OCI-LY1 (cell line): Measurements from ENCODE around the gene CACUL1.

Experiments
- H2AFZ ChIP-seq: fragments of 200-600 bp; sonication (generic), shearing (Covaris generic); 2 replicates; pipeline ENCODE4 v1.6.0; 2014; ENCODE audit warnings: antibody characterized with exemption, mild to moderate bottlenecking, low read length
- H3F3A ChIP-seq: fragments of 200-600 bp; sonication (generic), shearing (Covaris generic); 2 replicates; pipeline ENCODE4 v1.6.0; 2014; ENCODE audit warnings: mild to moderate bottlenecking, antibody characterized with exemption, low read length, moderate library complexity; ENCODE audit not compliant: insufficient read depth
- H3K27ac ChIP-seq: fragments of 200-600 bp; sonication (generic); 2 replicates; pipeline ENCODE4 v1.5.1; 2014; ENCODE audit warnings: low read length, mixed run types, mild to moderate bottlenecking, low read depth; ENCODE audit not compliant: poor library complexity, severe bottlenecking
- H3K27me3 ChIP-seq: fragments of 200-600 bp; sonication (generic); 2 replicates; pipeline ENCODE4 v1.6.0; 2014; ENCODE audit warnings: antibody characterized with exemption, mild to moderate bottlenecking, low read length, moderate library complexity; ENCODE audit not compliant: insufficient read depth
- H3K36me3 ChIP-seq: fragments of 200-600 bp; sonication (generic); 2 replicates; pipeline ENCODE4 v1.6.1; 2014; ENCODE audit warnings: mild to moderate bottlenecking, antibody characterized with exemption, low read length, moderate library complexity, mixed read lengths; ENCODE audit not compliant: insufficient read depth
- H3K4me1 ChIP-seq: fragments of 200-600 bp; sonication (generic); 2 replicates; pipeline ENCODE4 v1.5.1; 2014; ENCODE audit warnings: mild to moderate bottlenecking, low read length, moderate library complexity; ENCODE audit not compliant: insufficient read depth, severe bottlenecking
- H3K4me2 ChIP-seq: fragments of 200-600 bp; sonication (generic), shearing (Covaris generic); 2 replicates; pipeline ENCODE4 v1.6.1; 2014; ENCODE audit warnings: low read length
- H3K4me3 ChIP-seq: fragments of 200-600 bp; sonication (generic); 2 replicates; pipeline ENCODE4 v1.5.1; 2014; ENCODE audit warnings: low read length, low read depth, mild to moderate bottlenecking, mixed read lengths; ENCODE audit not compliant: poor library complexity, severe bottlenecking
- H3K79me2 ChIP-seq: fragments of 200-600 bp; shearing (Covaris generic); 2 replicates; pipeline ENCODE4 v1.6.1; 2016; ENCODE audit warnings: mixed run types, low read length, mixed read lengths; ENCODE audit not compliant: insufficient read depth
- H3K9ac ChIP-seq: fragments of 200-600 bp; sonication (generic), shearing (Covaris generic); 2 replicates; pipeline ENCODE4 v1.6.1; 2014; ENCODE audit warnings: mild to moderate bottlenecking, low read length, mixed read lengths
- H3K9me2 ChIP-seq: fragments of 200-600 bp; sonication (generic), shearing (Covaris generic); 2 replicates; pipeline ENCODE4 v1.6.1; 2014; ENCODE audit warnings: low read depth, mild to moderate bottlenecking, low read length, mixed read lengths
- H3K9me3 ChIP-seq: fragments of 200-600 bp; shearing (Covaris generic); 2 replicates; pipeline ENCODE4 v1.6.1; 2014; ENCODE audit warnings: low read length, mixed read lengths
- H4K20me1 ChIP-seq: fragments of 200-600 bp; sonication (generic), shearing (Covaris generic); 2 replicates; pipeline ENCODE4 v1.6.0; 2016; ENCODE audit warnings: mild to moderate bottlenecking, low read length; ENCODE audit not compliant: insufficient read depth
- EZH2 ChIP-seq: fragments of 200-600 bp; sonication (generic), shearing (Covaris generic); IDR thresholded peaks from 2 replicates; pipeline ENCODE4 v1.8.0; 2017; ENCODE audit warnings: borderline replicate concordance, mixed run types, mild to moderate bottlenecking, antibody characterized with exemption, low read length, moderate library complexity, mixed read lengths
- TF ChIP-seq, protein P1 (sequence below): fragments of 200-600 bp; sonication (generic), shearing (Covaris generic); IDR thresholded peaks from 2 replicates; pipeline ENCODE4 v1.5.1; 2017; ENCODE audit warnings: mild to moderate bottlenecking, antibody characterized with exemption, low read length, moderate library complexity, mixed read lengths

The CACUL1 gene

GRCh38 chr10:118768041-118768919 is 13.5 kb upstream of the CACUL1 start:
- Histone ChIP-seq H3K27me3 (no peaks in the 10 kb centered on the region), H2AFZ (no peak overlapping the region), H3K4me3 (no peak overlapping the region), H3K27ac (no peak overlapping the region), H3K9ac (no peak overlapping the region), H3F3A (no peaks in the 10 kb centered on the region), H3K4me2 (no peak overlapping the region), H3K9me3 (no peaks in the 10 kb centered on the region), H4K20me1 (no peaks in the 10 kb centered on the region), H3K36me3 (no peaks in the 10 kb centered on the region), H3K9me2 (no peaks in the 10 kb centered on the region), H3K4me1 (no peaks in the 10 kb centered on the region), H3K79me2 (no peaks in the 10 kb centered on the region)
- TF ChIP-seq, protein P1, sequence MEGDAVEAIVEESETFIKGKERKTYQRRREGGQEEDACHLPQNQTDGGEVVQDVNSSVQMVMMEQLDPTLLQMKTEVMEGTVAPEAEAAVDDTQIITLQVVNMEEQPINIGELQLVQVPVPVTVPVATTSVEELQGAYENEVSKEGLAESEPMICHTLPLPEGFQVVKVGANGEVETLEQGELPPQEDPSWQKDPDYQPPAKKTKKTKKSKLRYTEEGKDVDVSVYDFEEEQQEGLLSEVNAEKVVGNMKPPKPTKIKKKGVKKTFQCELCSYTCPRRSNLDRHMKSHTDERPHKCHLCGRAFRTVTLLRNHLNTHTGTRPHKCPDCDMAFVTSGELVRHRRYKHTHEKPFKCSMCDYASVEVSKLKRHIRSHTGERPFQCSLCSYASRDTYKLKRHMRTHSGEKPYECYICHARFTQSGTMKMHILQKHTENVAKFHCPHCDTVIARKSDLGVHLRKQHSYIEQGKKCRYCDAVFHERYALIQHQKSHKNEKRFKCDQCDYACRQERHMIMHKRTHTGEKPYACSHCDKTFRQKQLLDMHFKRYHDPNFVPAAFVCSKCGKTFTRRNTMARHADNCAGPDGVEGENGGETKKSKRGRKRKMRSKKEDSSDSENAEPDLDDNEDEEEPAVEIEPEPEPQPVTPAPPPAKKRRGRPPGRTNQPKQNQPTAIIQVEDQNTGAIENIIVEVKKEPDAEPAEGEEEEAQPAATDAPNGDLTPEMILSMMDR = no peak

- Histone ChIP-seq H3K9ac (no peak overlapping the region), H3K4me3 (no peak overlapping the region), H3K9me3 (no peaks in the 10 kb centered on the region), H3K9me2 (no peaks in the 10 kb centered on the region), H3K4me2 (no peak overlapping the region), H3K79me2 (no peaks in the 10 kb centered on the region), H3K27ac (no peak overlapping the region), H4K20me1 (no peaks in the 10 kb centered on the region), H3F3A (no peaks in the 10 kb centered on the region), H3K36me3 (no peaks in the 10 kb centered on the region), H2AFZ (no peak overlapping the region), H3K27me3 (peaks cover 4% of the 10 kb centered on the region; the same call in 1 of the 2 replicates), H3K4me1 (no peaks in the 10 kb centered on the region)
- TF ChIP-seq, protein P1 = no peak
- no peak for TF ChIP-seq EZH2
Observed at GRCh38 chr10:118767297-118768040, 12.7 kb upstream of the CACUL1 start.

DNA sequence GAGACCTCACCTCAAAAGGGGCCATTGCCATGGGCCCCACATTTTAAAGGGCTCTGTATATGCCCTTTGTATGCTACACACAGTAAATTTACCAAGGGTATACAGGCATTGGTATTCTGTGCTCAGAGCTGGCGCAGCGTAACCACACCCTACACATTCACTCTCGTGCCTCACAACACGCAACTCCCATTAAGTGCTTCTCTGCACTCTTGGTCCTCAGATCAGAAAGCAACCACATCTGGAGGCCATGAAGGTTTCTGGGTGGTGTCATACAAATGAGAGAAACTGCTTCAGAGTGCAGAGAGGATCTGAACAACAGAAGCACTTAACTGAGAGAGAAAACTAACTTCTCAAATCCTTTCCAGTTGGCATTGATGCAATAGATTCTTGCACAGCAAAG is 9.4 kb upstream of the CACUL1 start:
- Histone ChIP-seq H3K27me3 (peaks cover 4% of the 10 kb centered on the region; the same call in 1 of the 2 replicates), H3K79me2 (no peaks in the 10 kb centered on the region), H3K9ac (no peak overlapping the region), H3K9me2 (no peaks in the 10 kb centered on the region), H3K4me2 (no peak overlapping the region), H3K4me3 (no peak overlapping the region), H3K9me3 (no peaks in the 10 kb centered on the region), H3F3A (no peaks in the 10 kb centered on the region), H3K4me1 (no peaks in the 10 kb centered on the region), H3K27ac (no peak overlapping the region), H3K36me3 (no peaks in the 10 kb centered on the region), H4K20me1 (no peaks in the 10 kb centered on the region), H2AFZ (no peak overlapping the region)
- TF ChIP-seq, protein P1 = no peak
- TF ChIP-seq EZH2 = no peak
